ENCODE results near the gene TMEM132E.

TMEM132E gene

GRCh38 chr17:34539881-34540280 is 39.5 kb upstream of the TMEM132E start:
- no peak for TF ChIP-seq CTCF (IDR thresholded peaks at IDR 0.05; ENCODE audit: low read depth, low read length)
- no peak overlapping the region for H3K4me3 ChIP-seq (ENCODE audit: low read depth, low read length)

- no peak overlapping the region for H3K4me3 ChIP-seq (ENCODE audit: low read depth, low read length)
- TF ChIP-seq CTCF (IDR thresholded peaks at IDR 0.05; ENCODE audit: low read depth, low read length), result peak; percentile 86
Observed at GRCh38 chr17:34542700-34543336, 36.6 kb upstream of the TMEM132E start.

- TF ChIP-seq CTCF (IDR thresholded peaks at IDR 0.05; ENCODE audit: low read depth, low read length), result no peak
- H3K4me3 ChIP-seq (ENCODE audit: low read depth, low read length), result no peak overlapping the region
Observed at GRCh38 chr17:34547453-34548063, 31.8 kb upstream of the TMEM132E start.

- H3K4me3 ChIP-seq (ENCODE audit: low read depth, low read length), result no peak overlapping the region
- TF ChIP-seq CTCF (IDR thresholded peaks at IDR 0.05; ENCODE audit: low read depth, low read length), result no peak
Observed at GRCh38 chr17:34549966-34550365, 29.4 kb upstream of the TMEM132E start.

GRCh38 chr17:34553907-34554306 is 25.5 kb upstream of the TMEM132E start:
- no peak for TF ChIP-seq CTCF (IDR thresholded peaks at IDR 0.05; ENCODE audit: low read depth, low read length)
- no peak overlapping the region for H3K4me3 ChIP-seq (ENCODE audit: low read depth, low read length)

GRCh38 chr17:34556384-34556783 is 23.0 kb upstream of the TMEM132E start:
- no peak for TF ChIP-seq CTCF (IDR thresholded peaks at IDR 0.05; ENCODE audit: low read depth, low read length)
- H3K4me3 ChIP-seq (ENCODE audit: low read depth, low read length), result no peak overlapping the region

GRCh38 chr17:34556931-34557330 is 22.5 kb upstream of the TMEM132E start:
- TF ChIP-seq CTCF (IDR thresholded peaks at IDR 0.05; ENCODE audit: low read depth, low read length), result no peak
- H3K4me3 ChIP-seq (ENCODE audit: low read depth, low read length), result no peak overlapping the region

Measured in WI38 (cell line).